GM21619 (cell line): ENCODE data around the gene NCSTN.

Experiments
- ATAC-seq: cut with Tn5 transposase; IDR thresholded peaks from one replicate; pipeline ENCODE4 v1.9.1; 2021; ENCODE audit not compliant: unreplicated experiment

The NCSTN gene

GRCh38 chr1:160346958-160347357, 3.8 kb downstream of the NCSTN start:
- ATAC-seq: no peak

GRCh38 chr1:160351629-160352028, 8.4 kb downstream of the NCSTN start:
- ATAC-seq: no peak

GRCh38 chr1:160352555-160352954, 9.4 kb downstream of the NCSTN start:
- ATAC-seq: no peak

- ATAC-seq: no peak
Observed at GRCh38 chr1:160353223-160353622, 10.0 kb downstream of the NCSTN start.

- ATAC-seq: no peak
Observed at GRCh38 chr1:160354388-160354985, 11.3 kb downstream of the NCSTN start.

- no peak for ATAC-seq
Observed at GRCh38 chr1:160357286-160358002, 14.3 kb downstream of the NCSTN start.

GRCh38 chr1:160358073-160358472, 14.9 kb downstream of the NCSTN start:
- no peak for ATAC-seq

GRCh38 chr1:160359559-160360226, 16.5 kb downstream of the NCSTN start:
- ATAC-seq: no peak

GRCh38 chr1:160360227-160360695, 17.1 kb downstream of the NCSTN start:
- no peak for ATAC-seq

- no peak for ATAC-seq
Observed at GRCh38 chr1:160361199-160361598, 18.0 kb downstream of the NCSTN start.

- no peak for ATAC-seq
Observed at GRCh38 chr1:160361814-160362167, 18.6 kb downstream of the NCSTN start.

GRCh38 chr1:160362168-160362957, 19.2 kb downstream of the NCSTN start:
- no peak for ATAC-seq

- no peak for ATAC-seq
Observed at GRCh38 chr1:160363010-160363409, 19.8 kb downstream of the NCSTN start.

- ATAC-seq: no peak
Observed at GRCh38 chr1:160363951-160364735, 21.0 kb downstream of the NCSTN start.

GRCh38 chr1:160365325-160365724, 22.1 kb downstream of the NCSTN start:
- no peak for ATAC-seq

- no peak for ATAC-seq
Observed at GRCh38 chr1:160366731-160367515, 23.7 kb downstream of the NCSTN start, which contains the start of gene NHLH1. TSS of gene NHLH1 (plus strand) at chr1:160367071. CDS start at chr1:160370732, 3,661 bp downstream.

- no peak for ATAC-seq
Observed at GRCh38 chr1:160367516-160367900, 24.3 kb downstream of the NCSTN start.

- no peak for ATAC-seq
Observed at GRCh38 chr1:160367934-160368923, 25.0 kb downstream of the NCSTN start.

- ATAC-seq: no peak
Observed at GRCh38 chr1:160369087-160369486, 25.9 kb downstream of the NCSTN start.
